ENCODE data around the gene TMEM131L.
A peak's percentile ranks its signal among the peaks of the same experiment; 100 is the strongest.
"Not testable (repeated sequence)": the region's sequence is repeated elsewhere in the genome, so short reads cannot be mapped to it uniquely, and the experiment has no call there.

TMEM131L gene

GRCh38 chr4:153466081-153466948, at the start of gene TMEM131L:
Gene TMEM131L, plus strand, starts transcription at chr4:153466360. Its CDS starts 38 bp downstream, at chr4:153466398.
- TF ChIP-seq CTCF (conservative IDR thresholded peaks at IDR 0.05; ENCODE audit: low read depth, low read length), result peak; percentile 34
- DNase-seq (ENCODE audit: low read depth), result peak; percentile 64
- H3K4me3 ChIP-seq (ENCODE audit: low read depth, low read length), result peak within 1 kb of the TSS; percentile 88

GRCh38 chr4:153416456-153416855, 49.7 kb upstream of the TMEM131L start:
- not testable (repeated sequence) for H3K4me3 ChIP-seq (ENCODE audit: low read depth, low read length); DNase-seq (ENCODE audit: low read depth)

GRCh38 chr4:153418121-153418520, 48.0 kb upstream of the TMEM131L start:
- peak; percentile 33 for DNase-seq (ENCODE audit: low read depth)
- no peak for TF ChIP-seq CTCF (conservative IDR thresholded peaks at IDR 0.05; ENCODE audit: low read depth, low read length)
- H3K4me3 ChIP-seq (ENCODE audit: low read depth, low read length), result no peak overlapping the region

- TF ChIP-seq CTCF (conservative IDR thresholded peaks at IDR 0.05; ENCODE audit: low read depth, low read length), result no peak
- DNase-seq (ENCODE audit: low read depth), result peak; percentile 36
These were observed 47.6 kb upstream of the TMEM131L start for GRCh38 chr4:153418558-153418957.

GRCh38 chr4:153419029-153419428, 47.1 kb upstream of the TMEM131L start:
- H3K4me3 ChIP-seq (ENCODE audit: low read depth, low read length), result no peak overlapping the region
- TF ChIP-seq CTCF (conservative IDR thresholded peaks at IDR 0.05; ENCODE audit: low read depth, low read length), result no peak
- no peak for DNase-seq (ENCODE audit: low read depth)

More at GRCh38 chr4:153418558-153418957, 47.6 kb upstream of the TMEM131L start:
- H3K4me3 ChIP-seq (ENCODE audit: low read depth, low read length), result no peak overlapping the region

- TF ChIP-seq CTCF (conservative IDR thresholded peaks at IDR 0.05; ENCODE audit: low read depth, low read length), result no peak
These were observed 46.4 kb upstream of the TMEM131L start for GRCh38 chr4:153419673-153420278.

GRCh38 chr4:153420361-153420760, 45.8 kb upstream of the TMEM131L start:
- H3K4me3 ChIP-seq (ENCODE audit: low read depth, low read length), result no peak overlapping the region
- DNase-seq (ENCODE audit: low read depth), result no peak
- no peak for TF ChIP-seq CTCF (conservative IDR thresholded peaks at IDR 0.05; ENCODE audit: low read depth, low read length)

More at GRCh38 chr4:153419673-153420278, 46.4 kb upstream of the TMEM131L start:
- no peak overlapping the region for H3K4me3 ChIP-seq (ENCODE audit: low read depth, low read length)
- no peak for DNase-seq (ENCODE audit: low read depth)

Measured in choroid plexus epithelial cell (primary cell).